Measurements from ENCODE around the gene SPAG9. TPM values are rescaled to one million over a fixed set of nuclear protein-coding genes. Genes with fewer than 3 reads are reported as not detected.

The SPAG9 gene
- total RNA-seq = 219 TPM

DNA sequence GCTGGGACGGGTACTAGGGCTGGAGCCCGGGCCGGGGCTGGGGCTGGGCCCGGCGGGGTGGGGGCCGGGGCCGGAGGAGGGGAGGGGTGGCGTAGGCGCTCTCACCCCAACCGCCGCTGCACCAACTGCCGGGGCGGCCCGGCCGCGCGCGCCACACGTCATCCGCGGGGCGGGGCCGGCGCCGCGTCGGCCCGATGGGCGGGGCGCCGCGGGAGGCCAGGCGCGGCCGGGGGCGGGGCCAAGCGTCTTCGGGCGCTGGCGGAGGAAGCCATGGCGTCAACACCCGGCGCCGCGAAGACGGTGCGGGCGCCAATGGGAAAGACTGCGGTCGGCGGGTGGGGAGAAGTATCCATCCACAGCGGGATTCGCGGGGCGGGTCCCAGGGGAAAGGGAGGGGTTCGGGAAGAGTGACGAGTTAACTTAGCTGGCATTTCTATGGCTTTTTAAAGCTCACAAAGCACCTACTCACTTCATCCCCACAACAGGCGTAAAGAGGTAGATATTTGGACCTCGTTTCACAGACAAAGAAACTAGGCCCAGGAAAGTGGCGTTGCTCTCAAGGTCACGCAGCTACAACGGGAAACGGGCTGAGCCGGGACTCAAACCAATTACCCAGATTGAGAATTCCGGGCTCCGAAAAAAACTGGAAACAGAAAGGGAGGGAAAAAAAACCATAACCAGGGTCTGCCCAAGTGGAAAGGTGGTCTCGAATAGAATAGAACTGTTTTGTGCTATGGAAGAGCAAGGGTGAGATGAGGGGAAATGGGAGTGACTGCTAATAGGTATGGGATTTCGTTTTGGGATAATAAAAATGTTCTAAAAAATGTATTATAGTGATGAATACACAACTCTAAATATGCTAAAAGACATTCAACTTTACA lies at the start of gene SPAG9:
Gene SPAG9, minus strand, starts transcription at position 130 of the 881 bp plus-strand sequence. CDS start 212 bp downstream, outside the sequence.

GRCh38 chr17:51166198-51166986 lies 45.7 kb upstream of the SPAG9 start, which contains the start of gene NME2:
TSS of gene NME2 (plus strand) at chr17:51166411. CDS start at chr17:51166831, 420 bp downstream.

DNA sequence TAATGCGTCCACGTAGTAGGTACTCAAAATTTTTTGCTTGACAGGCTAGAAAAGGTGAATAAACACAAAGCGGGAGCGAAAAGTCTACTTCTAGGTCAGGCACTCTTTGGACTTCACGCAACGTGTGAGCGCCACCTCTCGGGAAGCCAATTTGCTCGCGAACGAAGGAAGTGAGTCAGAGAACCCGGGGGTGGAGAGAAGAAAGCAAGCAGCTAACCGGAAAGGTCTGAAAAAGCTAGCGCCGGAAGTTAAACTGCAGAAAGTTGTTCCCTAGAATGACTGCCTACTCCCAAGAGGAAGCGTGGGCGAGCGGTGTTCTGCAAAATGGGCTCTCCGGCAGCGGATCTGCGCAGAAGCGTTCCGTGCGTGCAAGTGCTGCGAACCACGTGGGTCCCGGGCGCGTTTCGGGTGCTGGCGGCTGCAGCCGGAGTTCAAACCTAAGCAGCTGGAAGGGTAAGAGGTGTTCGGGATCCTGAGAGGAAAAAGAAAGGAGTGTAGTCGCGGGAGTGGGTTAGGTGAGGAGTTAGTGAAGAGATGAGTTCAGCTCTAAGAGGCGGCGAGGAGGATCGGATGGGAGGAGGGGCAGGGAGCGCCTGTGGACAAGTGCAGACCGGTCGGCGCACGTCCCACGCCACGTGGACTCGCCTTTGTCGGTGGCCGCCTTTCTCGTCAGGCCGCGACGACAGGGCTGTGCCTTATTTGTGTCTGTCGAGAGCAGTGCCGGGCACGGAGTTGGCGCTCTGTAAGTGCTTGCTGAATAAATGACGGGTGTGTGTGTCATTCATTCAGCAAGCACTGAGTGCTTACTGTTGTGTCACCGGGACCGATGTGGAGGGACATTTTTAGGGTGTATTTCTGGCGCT lies 32.8 kb upstream of the SPAG9 start, which contains the start of gene NME1:
Gene NME1, plus strand, starts transcription at position 350 of the 863 bp plus-strand sequence. CDS start 2,096 bp downstream, outside the sequence.

Other genes with a start within 250 kb of the SPAG9 start
- 40.1 TPM for gene NME1, start 32.7 kb upstream of the SPAG9 start, total RNA-seq
- gene NME2, start 45.5 kb upstream of the SPAG9 start, total RNA-seq = 120 TPM
- gene MBTD1, start 139.2 kb upstream of the SPAG9 start, total RNA-seq = 78.7 TPM
- gene UTP18, start 139.7 kb upstream of the SPAG9 start, total RNA-seq = 48.5 TPM